Liver (tissue), 9 donors: ENCODE results near the gene LIPC. TPM values are rescaled to one million over a fixed set of nuclear protein-coding genes. Genes with fewer than 3 reads are reported as not detected.

Experiments
- DNase-seq: peaks from one replicate; pipeline ENCODE4 v3.0.0-alpha.2; 2017; ENCODE audit warnings: low spot score
- H3K27ac ChIP-seq, 2 donors: one replicate each; pipeline ENCODE4 v1.7.0; 2013; ENCODE audit warnings: inconsistent platforms in 2 of 2, low read length in 2 of 2, control low read depth in 1 of 2, low read depth in 1 of 2, mild to moderate bottlenecking in 1 of 2
- H3K27me3 ChIP-seq, 4 donors: one replicate each; pipeline versions ENCODE4 v1.6.1 to v1.7.0; 2013; ENCODE audit warnings: low read length in 3 of 4, inconsistent platforms in 1 of 4, mild to moderate bottlenecking in 1 of 4, moderate library complexity in 1 of 4; ENCODE audit not compliant: control insufficient read depth in 4 of 4, insufficient read depth in 4 of 4
- H3K36me3 ChIP-seq, 4 donors: one replicate each; pipeline versions ENCODE4 v1.6.1 to v1.7.0; 2013; ENCODE audit warnings: low read length in 3 of 4, mild to moderate bottlenecking in 3 of 4, low read depth in 1 of 4, moderate library complexity in 1 of 4; ENCODE audit not compliant: control insufficient read depth in 4 of 4, insufficient read depth in 3 of 4
- H3K4me1 ChIP-seq, 4 donors: one replicate each; pipeline versions ENCODE4 v1.6.1 to v1.7.0; 2013; ENCODE audit warnings: low read length in 3 of 4, mild to moderate bottlenecking in 3 of 4, moderate library complexity in 1 of 4; ENCODE audit not compliant: control insufficient read depth in 4 of 4, insufficient read depth in 4 of 4
- H3K4me3 ChIP-seq, 3 donors: one replicate each; pipeline versions ENCODE4 v1.6.1 to v1.7.0; 2013; ENCODE audit warnings: low read length in 3 of 3, control low read depth in 1 of 3, low read depth in 1 of 3, mild to moderate bottlenecking in 1 of 3
- H3K9ac ChIP-seq, 2 donors: one replicate each; pipeline ENCODE4 v1.7.0; 2013; ENCODE audit warnings: low read length in 2 of 2, mild to moderate bottlenecking in 2 of 2, moderate library complexity in 2 of 2, control low read depth in 1 of 2, low read depth in 1 of 2
- H3K9me3 ChIP-seq, 4 donors: one replicate each; pipeline versions ENCODE4 v1.6.1 to v1.7.0; 2013; ENCODE audit warnings: low read length in 3 of 4; ENCODE audit not compliant: control insufficient read depth in 4 of 4
- EGR1 ChIP-seq, 2 donors: IDR thresholded peaks; 2 replicates each; pipeline ENCODE4 v1.6.1; 2016 to 2018; ENCODE audit warnings: antibody characterized with exemption in 2 of 2, low read depth in 2 of 2
- FOXA1 ChIP-seq: IDR thresholded peaks from 2 replicates; pipeline ENCODE4 v1.6.1; 2016; ENCODE audit warnings: antibody characterized with exemption
- GABPA ChIP-seq, 2 donors: IDR thresholded peaks in 1 of 2; conservative IDR thresholded peaks in 1 of 2; 2 replicates each; pipeline ENCODE4 v1.6.1; 2016; ENCODE audit warnings: antibody characterized with exemption in 2 of 2, mild to moderate bottlenecking in 1 of 2, moderate library complexity in 1 of 2
- HNF4A ChIP-seq, 2 donors: conservative IDR thresholded peaks; 2 replicates each; pipeline ENCODE4 v1.6.1; 2016; ENCODE audit warnings: antibody characterized with exemption in 2 of 2, mild to moderate bottlenecking in 2 of 2
- HNF4G ChIP-seq: IDR thresholded peaks from 2 replicates; pipeline ENCODE4 v1.6.1; 2016; ENCODE audit warnings: antibody characterized with exemption
- JUND ChIP-seq, 2 donors: IDR thresholded peaks; 2 replicates each; pipeline ENCODE4 v1.6.1; 2016; ENCODE audit warnings: antibody characterized with exemption in 2 of 2
- MAX ChIP-seq: IDR thresholded peaks from 2 replicates; pipeline ENCODE4 v1.6.1; 2016; ENCODE audit warnings: antibody characterized with exemption
- NR2F2 ChIP-seq: IDR thresholded peaks from 2 replicates; pipeline ENCODE4 v1.6.1; 2016; ENCODE audit warnings: antibody characterized with exemption
- RAD21 ChIP-seq, 2 donors: IDR thresholded peaks; 2 replicates each; pipeline ENCODE4 v1.6.1; 2016; ENCODE audit warnings: antibody characterized with exemption in 2 of 2, mild to moderate bottlenecking in 2 of 2
- REST ChIP-seq: IDR thresholded peaks from 2 replicates; pipeline ENCODE4 v1.6.1; 2016; ENCODE audit warnings: antibody characterized with exemption, mild to moderate bottlenecking
- RXRA ChIP-seq, 2 donors: IDR thresholded peaks; 2 replicates each; pipeline ENCODE4 v1.6.1; 2017 to 2018; ENCODE audit warnings: antibody characterized with exemption in 2 of 2, mild to moderate bottlenecking in 1 of 2
- SP1 ChIP-seq: IDR thresholded peaks from 2 replicates; pipeline ENCODE4 v1.6.1; 2018; ENCODE audit warnings: antibody characterized with exemption, mild to moderate bottlenecking
- TAF1 ChIP-seq: conservative IDR thresholded peaks from 2 replicates; pipeline ENCODE4 v1.6.1; 2016; ENCODE audit warnings: antibody characterized with exemption, mild to moderate bottlenecking
- YY1 ChIP-seq: IDR thresholded peaks from 2 replicates; pipeline ENCODE4 v1.6.1; 2016; ENCODE audit warnings: antibody characterized with exemption, mild to moderate bottlenecking
- ZBTB33 ChIP-seq: IDR thresholded peaks from 2 replicates; pipeline ENCODE4 v1.6.1; 2016; ENCODE audit warnings: antibody characterized with exemption
- WGBS: extraction: QIAGEN DNeasy Blood & Tissue Kit; methylation state at CpG from one replicate; pipeline ENCODE4 v1.1.7; 2013; 5-methylcytosine and 5-hydroxymethylcytosine counted together
- polyA plus RNA-seq, 2 donors: library from polyadenylated mRNA; stranded (reverse) in 1 of 2; unstranded in 1 of 2; fragments of 200-250 nt in 1 of 2; fragments of >200 nt in 1 of 2; fragmentation: Nextera tagmentation in 1 of 2; extraction: Ambion mirVana in 1 of 2; gene quantifications; one replicate each; pipeline versions ENCODE4 v1.2.1 to v1.2.3, GENCODE V29; 2013 to 2015
- total RNA-seq, 2 donors: library from RNA; depleted of rRNA; stranded (reverse); fragments of >200 nt; gene quantifications; one replicate each; pipeline ENCODE4 v1.2.3, GENCODE V29; 2014
- donor health status: healthy.
- donor health status: healthy.
- donor health status: healthy.
- donor health status: healthy.
- donor health status: healthy.

The LIPC gene
- total and polyA plus RNA-seq, 4 donors = 60.1 to 268 (median 131) TPM

- no peak for TF ChIP-seq JUND (IDR thresholded peaks at IDR 0.05)
Measured at GRCh38 chr15:58473724-58474123, 41.9 kb downstream of the LIPC start (continued).

- Histone ChIP-seq H3K4me1 (peaks cover 10 to 51% (median 27%) of the 10 kb centered on the region in 4 donors), H3K27me3 (no peaks in the 10 kb centered on the region), H3K27ac (peak overlapping the region; percentile 73 to 83), H3K36me3 (no peaks in the 10 kb centered on the region), H3K4me3 (no peak overlapping the region), H3K9ac (no peak overlapping the region), H3K9me3 (no peaks in the 10 kb centered on the region)
- no peak for DNase-seq
- WGBS = 48% methylated on average over 1 of the region's 1 CpG
- TF ChIP-seq REST (no peak), NR2F2 (no peak), GABPA (IDR thresholded peaks at IDR 0.05 in 1 of 2, conservative IDR thresholded peaks at IDR 0.05 in 1 of 2) (no peak), JUND (IDR thresholded peaks at IDR 0.05) (no peak), HNF4G (no peak), TAF1 (no peak), MAX (no peak), EGR1 (IDR thresholded peaks at IDR 0.05; ENCODE audit: low read depth in 2 of 2) (no peak), HNF4A (conservative IDR thresholded peaks at IDR 0.05) (no peak), RAD21 (IDR thresholded peaks at IDR 0.05) (no peak), ZBTB33 (no peak), RXRA (IDR thresholded peaks at IDR 0.05) (no peak), FOXA1 (no peak), YY1 (no peak)
Measured at GRCh38 chr15:58474741-58475323, 43.0 kb downstream of the LIPC start.

GRCh38 chr15:58475573-58476524 lies 44.1 kb downstream of the LIPC start:
- Histone ChIP-seq H3K9ac (no peak overlapping the region), H3K36me3 (no peaks in the 10 kb centered on the region), H3K27ac (peak overlapping the region; percentile 73 to 83), H3K27me3 (no peaks in the 10 kb centered on the region), H3K4me3 (no peak overlapping the region), H3K4me1 (peaks cover 10 to 51% (median 27%) of the 10 kb centered on the region in 4 donors), H3K9me3 (no peaks in the 10 kb centered on the region)
- DNase-seq = no peak
- WGBS = 42% methylated on average over 7 of the region's 7 CpGs
- TF ChIP-seq NR2F2 (peak; percentile 78), EGR1 (IDR thresholded peaks at IDR 0.05; ENCODE audit: low read depth in 2 of 2) (peak in 1 of 2 donors; percentile 25), RXRA (IDR thresholded peaks at IDR 0.05) (peak; percentile 76 to 82), REST (no peak), SP1 (peak; percentile 80), JUND (IDR thresholded peaks at IDR 0.05) (peak; percentile 41 to 54), RAD21 (IDR thresholded peaks at IDR 0.05) (peak; percentile 22 to 60), HNF4G (peak; percentile 97), TAF1 (no peak), ZBTB33 (no peak), HNF4A (conservative IDR thresholded peaks at IDR 0.05) (peak; percentile 96 to 98)
